Stimulated activated naive CD8-positive, alpha-beta T cell treated with anti-CD3 and anti-CD28 coated beads, Interleukin-15, Interleukin-2, amounts not matched to agents 100 U/mL and 50 U/mL, for 24 hours (primary cell): ENCODE measurements around the gene CCNYL1.
"Not testable (repeated sequence)": the region's sequence is repeated elsewhere in the genome, so short reads cannot be mapped to it uniquely, and the experiment has no call there.

Experiments
- ATAC-seq: fragments of 150-1000 bp; cut with Tn5 transposase; one replicate; pipeline ENCODE4 v1.10.0; 2021
- DNase-seq: peaks from one replicate; pipeline ENCODE4 v3.0.0; 2021

CCNYL1 gene

DNA sequence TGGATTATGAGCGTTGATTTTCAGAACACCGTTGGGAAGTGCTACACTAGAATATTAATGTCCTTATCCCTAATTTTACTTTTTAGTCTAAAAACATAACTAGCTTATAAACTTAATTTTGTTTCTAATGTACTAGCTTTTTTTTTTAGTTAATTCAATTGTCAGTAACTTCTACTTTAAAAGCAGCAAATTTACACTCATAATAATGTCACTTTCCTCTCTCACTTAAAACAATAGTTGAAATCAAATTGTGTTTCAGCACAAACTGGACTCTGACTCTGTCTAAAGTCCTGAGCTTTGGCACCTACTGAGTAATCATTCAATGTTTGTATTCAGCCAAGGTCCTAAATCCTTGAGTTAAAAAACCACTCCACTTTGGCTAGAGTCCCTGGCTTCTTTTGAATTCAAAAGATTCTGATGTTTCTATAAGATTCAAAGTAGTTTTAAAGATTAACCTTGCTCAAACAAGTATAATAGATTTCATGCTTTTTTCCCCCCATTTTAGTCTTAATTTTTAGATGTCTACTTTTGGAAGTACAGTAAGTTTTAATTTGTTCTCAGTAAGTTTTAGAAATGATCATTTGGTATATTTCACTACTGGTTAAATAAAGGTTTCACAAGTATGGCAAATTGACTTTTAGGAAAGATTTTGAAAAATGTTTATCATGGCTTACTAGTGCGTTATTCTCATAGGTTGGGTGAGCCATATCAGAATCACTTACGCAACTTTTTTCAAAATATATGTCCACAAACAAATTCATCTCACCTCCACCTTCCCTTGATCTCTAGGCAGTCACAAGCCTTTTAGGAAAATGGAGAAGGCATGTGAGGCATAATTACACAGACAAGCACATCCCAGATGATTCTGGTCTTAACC, 23.4 kb downstream of the CCNYL1 start:
- ATAC-seq (no peak), DNase-seq (no peak)

- ATAC-seq: not testable (repeated sequence)
These were observed 24.0 kb downstream of the CCNYL1 start for GRCh38 chr2:207735513-207735859.

GRCh38 chr2:207743514-207743913, 32.1 kb downstream of the CCNYL1 start:
- ATAC-seq (no peak), DNase-seq (no peak)

More at GRCh38 chr2:207735513-207735859, 24.0 kb downstream of the CCNYL1 start:
- not testable (repeated sequence) for DNase-seq

- DNase-seq (no peak), ATAC-seq (no peak)
These were observed 32.6 kb downstream of the CCNYL1 start for GRCh38 chr2:207744050-207744449.

GRCh38 chr2:207744451-207744850, 33.0 kb downstream of the CCNYL1 start:
- ATAC-seq: no peak
- no peak for DNase-seq

DNA sequence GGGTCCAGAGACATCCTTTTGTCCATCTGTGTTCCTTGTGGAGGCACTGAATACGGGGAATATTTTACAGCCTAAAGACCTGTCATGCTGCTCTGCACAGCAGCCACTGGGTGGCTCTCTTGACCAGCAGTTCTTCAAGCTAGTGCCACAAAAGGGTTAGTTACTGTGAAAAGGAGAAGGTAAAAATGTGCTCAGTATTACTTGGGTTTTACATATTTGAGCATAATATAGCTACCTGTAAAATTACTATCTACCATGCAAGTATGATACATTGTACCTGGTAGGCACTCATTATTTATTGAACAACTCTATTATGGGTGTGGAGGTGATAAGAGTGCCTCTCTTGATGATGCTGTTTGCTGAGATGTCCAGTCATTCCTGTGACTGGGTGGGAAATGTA, 34.7 kb downstream of the CCNYL1 start:
- DNase-seq (peak; percentile 45), ATAC-seq (peak; percentile 72)

DNA sequence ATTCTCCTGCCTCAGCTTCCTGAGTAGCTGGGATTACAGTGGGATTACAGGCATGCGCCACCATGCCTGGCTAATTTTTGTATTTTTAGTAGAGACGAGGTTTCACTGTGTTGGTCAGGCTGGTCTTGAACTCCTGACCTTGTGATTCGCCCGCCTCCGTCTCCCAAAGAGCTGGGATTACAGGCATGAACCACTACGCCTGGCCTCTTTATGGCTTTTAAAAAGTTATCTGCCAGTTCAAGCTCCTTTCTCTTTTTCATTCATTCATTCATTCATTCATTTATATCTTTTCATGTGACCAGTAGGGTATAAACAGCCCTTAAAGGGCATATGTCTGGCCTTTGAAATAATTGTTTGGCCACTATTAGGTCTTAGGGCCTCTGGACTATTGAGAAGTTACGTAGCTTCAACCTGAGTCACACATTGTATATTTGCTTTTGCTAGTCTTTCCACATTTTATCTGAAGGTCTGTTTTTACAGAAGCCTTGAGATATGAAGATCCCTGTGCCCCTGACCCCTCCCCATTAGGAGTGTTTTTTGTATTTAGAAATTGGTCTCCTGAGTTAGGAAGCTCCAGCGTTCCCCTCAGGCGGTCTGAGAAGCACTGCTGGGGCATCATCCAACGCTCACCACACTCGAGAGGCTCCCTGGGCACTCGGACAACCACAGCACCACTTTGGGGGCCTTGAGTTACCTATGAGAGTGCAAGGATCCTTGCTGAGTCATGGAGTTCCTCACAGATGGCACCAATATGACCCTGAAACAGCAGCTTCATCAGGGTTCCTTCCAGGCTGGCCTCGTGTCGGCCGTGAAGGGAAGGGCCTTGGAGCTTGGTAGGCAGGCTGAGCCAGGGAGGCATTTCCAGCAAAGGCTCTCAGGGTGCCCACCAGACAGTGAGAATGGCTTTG, 36.5 kb downstream of the CCNYL1 start:
- ATAC-seq: no peak
- DNase-seq: no peak

DNA sequence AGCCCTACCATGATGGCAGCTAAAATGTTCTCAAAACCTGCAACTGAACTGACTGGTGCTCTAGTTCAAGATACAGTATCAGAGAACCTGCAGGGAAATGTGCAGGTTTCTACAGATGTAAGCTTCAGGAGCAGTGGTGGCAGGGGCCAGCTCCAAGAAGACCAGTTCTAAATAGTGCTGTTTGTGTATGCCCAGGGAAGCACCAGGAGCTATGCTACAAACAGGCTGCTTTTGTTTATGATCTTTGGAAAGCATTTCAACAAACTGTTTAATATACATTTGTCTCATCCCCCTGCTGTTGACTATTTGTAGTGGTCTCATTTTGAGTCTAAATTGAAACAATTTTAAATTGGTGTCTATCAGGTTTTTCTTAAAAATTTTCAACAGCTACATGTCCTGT, 37.6 kb downstream of the CCNYL1 start:
- no peak for DNase-seq
- no peak for ATAC-seq

DNA sequence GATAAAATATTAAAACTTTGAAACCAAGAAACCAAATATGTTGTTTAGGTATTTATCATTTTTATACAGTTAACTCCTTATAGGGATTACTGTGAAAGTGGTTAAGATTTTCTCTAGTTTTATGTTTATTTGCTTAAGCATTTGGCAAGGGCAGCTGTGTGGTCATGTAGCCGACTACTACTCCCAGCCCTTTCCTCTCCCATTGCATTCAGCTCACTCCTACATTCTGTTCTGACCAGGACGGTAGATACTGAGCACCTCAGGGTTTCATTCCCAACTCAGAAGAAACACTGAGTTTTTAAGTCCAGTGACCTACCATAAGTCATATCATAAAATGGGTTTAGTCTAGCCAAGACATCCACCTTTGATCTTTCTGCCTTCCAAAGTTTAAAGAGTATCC, 38.4 kb downstream of the CCNYL1 start:
- DNase-seq (no peak), ATAC-seq (no peak)

DNA sequence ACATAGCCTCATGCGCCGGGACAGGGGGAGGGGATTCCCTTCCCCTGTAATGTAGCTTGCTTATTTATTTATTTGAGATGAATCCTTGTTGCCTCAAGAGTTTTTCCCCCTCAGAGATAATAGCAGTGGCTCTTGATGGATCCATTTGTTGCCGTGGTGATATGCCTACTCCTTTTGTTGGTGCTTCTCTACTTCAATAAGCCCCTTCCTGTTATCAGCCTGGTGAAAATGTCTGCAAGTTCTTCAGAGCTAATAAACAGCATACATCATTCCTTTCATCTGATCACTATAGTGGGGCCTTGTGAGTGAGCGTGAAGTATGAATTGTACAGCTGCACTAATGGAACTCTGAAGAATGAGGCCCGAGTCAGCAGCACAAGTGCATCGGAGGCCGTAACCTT, 38.9 kb downstream of the CCNYL1 start:
- ATAC-seq (no peak), DNase-seq (no peak)

DNA sequence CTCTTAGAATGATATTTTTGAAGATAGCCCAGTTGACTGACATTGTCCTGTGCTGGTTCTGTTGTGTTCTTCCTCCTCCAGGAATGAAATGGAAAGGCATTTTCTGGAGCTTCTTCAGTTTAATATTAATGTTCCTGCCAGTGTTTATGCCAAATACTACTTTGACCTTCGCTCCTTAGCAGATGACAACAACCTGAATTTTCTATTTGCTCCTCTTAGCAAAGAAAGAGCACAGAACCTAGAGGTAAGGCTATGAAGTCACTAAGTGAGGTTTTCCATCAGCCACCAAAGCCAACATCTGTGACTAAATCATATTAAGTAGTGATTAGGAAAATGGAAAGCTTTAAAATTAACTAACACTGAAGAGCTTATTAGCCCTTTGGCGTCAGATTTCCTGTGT, 39.4 kb downstream of the CCNYL1 start:
- ATAC-seq (no peak), DNase-seq (no peak)

- not testable (repeated sequence) for DNase-seq, ATAC-seq
These were observed 42.2 kb downstream of the CCNYL1 start for GRCh38 chr2:207753688-207754087.

GRCh38 chr2:207754498-207755383, 43.3 kb downstream of the CCNYL1 start:
- ATAC-seq (no peak), DNase-seq (no peak)

DNA sequence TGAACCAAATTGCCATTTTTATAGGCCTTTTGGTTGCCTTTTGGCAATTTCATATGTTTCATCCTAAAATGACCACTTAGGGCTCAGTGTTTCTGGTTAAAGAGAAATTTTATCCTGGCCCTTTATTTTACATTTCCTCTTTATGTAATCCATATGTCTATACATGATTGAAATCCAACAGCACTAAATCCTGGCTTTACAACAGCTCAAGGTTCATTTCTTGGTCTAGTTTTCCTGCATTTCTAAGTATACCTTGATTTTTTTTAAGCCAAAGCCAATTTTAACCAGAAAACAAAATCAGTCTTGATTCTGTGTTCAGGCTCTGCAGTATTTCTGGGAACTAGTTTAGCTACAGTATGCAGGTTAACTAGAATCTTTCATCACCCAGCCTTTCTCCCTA, 46.6 kb downstream of the CCNYL1 start:
- DNase-seq: no peak
- ATAC-seq: no peak

DNA sequence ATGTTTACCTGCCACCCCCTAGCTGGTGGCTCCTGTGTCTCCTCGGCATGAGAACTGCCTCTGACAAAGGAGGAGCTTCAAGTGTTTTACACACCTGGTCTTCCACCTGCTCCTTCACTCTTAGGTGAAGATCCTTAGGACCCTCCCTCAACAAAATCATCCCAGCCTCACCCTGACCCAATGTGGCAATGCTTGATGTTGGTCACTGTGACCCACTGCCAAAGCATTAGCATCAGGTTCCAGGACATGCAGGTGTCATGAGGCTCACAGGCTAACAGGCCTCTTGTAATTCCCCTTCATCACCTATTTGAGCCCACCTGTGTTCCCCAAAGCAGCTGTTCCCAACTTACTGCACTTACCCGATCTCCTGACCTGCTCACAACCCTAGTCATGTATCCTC, 48.5 kb downstream of the CCNYL1 start:
- DNase-seq: no peak
- no peak for ATAC-seq

DNA sequence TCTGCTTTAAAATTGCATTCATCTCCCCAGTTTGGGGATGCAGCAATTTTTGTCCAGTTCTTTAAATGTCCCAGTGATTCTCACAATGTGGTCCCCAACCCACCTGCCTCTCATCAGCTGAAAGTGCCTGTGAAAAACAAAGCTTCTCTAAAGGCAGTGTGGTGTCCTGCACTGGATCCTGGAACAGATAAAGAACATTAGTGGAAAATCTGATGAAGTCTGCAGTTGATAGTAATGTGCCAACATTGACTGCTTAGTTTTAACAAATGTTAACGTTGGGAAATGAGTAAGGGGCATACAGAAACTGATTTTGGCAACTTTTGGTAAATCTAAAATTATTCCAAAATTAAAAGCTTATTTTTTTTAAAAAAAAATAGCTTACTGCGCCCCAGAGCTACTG, 49.0 kb downstream of the CCNYL1 start:
- DNase-seq (no peak), ATAC-seq (no peak)

- ATAC-seq, DNase-seq: not testable (repeated sequence)
These were observed 50.0 kb downstream of the CCNYL1 start for GRCh38 chr2:207761426-207761825.

DNA sequence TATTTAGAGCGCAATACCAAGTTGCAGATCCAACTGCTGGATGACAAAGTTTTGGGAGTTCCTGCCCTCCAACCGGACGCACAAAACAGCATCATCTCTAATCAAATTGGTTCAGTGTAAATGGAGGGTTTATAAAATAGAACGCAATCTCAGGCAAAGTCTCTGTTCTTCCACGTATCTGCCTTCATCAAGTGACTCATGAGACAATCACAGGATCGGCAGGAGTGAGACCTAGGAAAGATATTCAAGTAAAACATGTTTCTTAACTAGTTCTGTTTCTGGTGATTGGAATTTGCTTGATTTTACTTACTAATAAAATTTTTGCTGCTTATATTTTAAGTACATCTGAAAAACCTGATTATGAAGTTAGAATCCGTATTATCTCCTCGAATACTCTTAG, 50.7 kb downstream of the CCNYL1 start:
- DNase-seq (no peak), ATAC-seq (no peak)

DNA sequence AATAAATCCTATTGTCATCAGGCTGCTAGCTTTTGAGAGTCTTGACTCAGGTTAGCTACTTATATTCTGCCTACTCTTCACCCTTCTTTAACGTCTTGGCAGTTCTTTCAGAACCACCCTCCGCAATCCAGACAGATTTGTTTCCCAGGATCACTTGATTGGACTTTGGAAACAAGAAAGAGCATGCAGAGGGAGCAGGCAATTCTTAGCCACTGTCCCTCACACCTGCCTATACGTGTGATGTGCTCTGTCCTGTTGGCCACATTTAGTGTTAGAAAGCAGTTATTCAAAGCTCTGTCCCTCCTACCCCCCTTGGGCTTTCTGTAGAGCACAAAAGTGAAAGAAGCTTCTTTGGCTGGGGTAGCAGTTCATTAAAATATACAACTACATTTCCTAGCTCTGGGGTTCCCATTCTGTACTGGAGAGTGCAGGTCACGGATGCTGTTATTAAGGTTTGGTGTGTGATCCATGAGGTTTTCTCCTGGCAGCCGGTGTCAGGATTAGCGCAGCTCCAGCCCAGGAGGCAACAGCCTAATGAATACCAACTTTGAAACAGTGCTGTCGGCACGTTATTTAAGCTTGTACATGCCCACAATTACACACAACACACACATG, 52.0 kb downstream of the CCNYL1 start:
- DNase-seq (no peak), ATAC-seq (no peak)

DNA sequence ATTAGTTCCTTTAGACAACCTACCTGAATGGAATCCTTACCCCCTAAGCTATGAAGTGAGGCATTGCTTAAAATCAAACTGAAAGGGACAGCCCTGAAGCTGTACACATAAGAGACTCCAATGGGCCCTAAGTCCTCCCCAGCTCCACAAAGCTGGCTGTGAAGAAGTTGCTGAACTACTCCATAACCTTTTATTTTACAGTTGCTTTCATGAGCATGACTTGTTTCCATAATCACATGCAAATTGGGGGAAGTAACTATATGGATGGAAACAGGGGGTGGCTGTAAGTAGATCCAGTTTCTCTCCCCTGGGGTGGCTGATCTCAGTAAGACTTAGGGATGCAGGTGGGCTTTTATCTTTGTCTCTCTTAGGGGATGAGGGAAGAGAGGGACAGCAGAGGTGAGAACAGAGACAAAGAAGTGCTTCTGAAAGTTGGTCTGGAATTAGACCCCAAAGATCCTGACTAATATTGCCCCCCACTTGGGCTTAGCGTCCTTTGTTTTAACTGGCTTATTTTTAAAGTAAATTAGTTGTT, 52.7 kb downstream of the CCNYL1 start:
- no peak for ATAC-seq

GRCh38 chr2:207765547-207765946, 54.1 kb downstream of the CCNYL1 start:
- ATAC-seq (no peak), DNase-seq (no peak)

More for the DNA sequence above, 52.7 kb downstream of the CCNYL1 start:
- no peak for DNase-seq
